Suprapubic skin (tissue), 4 donors: Measurements from ENCODE around the gene KREMEN1. TPM values are rescaled to one million over a fixed set of nuclear protein-coding genes. Genes with fewer than 3 reads are reported as not detected.
A peak's percentile ranks its signal among the peaks of the same experiment; 100 is the strongest.

Experiments
- DNase-seq, 2 donors: peaks; one replicate each; pipeline ENCODE4 v3.0.0-alpha.2; 2019; ENCODE audit warnings: low spot score in 2 of 2
- H3K27ac ChIP-seq: fragments of 200-600 bp; sonication (generic); one replicate; pipeline ENCODE4 v1.5.1; 2019
- H3K27me3 ChIP-seq: fragments of 200-600 bp; sonication (generic); one replicate; pipeline ENCODE4 v1.5.1; 2019
- H3K36me3 ChIP-seq: fragments of 200-600 bp; sonication (generic); one replicate; pipeline ENCODE4 v1.5.1; 2019
- H3K4me1 ChIP-seq: fragments of 200-600 bp; sonication (generic); one replicate; pipeline ENCODE4 v1.5.1; 2019
- H3K4me3 ChIP-seq: fragments of 200-600 bp; sonication (generic); one replicate; pipeline ENCODE4 v1.5.1; 2019; ENCODE audit warnings: mild to moderate bottlenecking
- H3K9me3 ChIP-seq: fragments of 200-600 bp; sonication (generic); one replicate; pipeline ENCODE4 v1.5.1; 2019
- CTCF ChIP-seq, 2 donors: fragments of 200-600 bp in 1 of 2; fragments of 450-650 bp in 1 of 2; sonication (generic) in 1 of 2; IDR thresholded peaks; one replicate each; pipeline ENCODE4 v1.5.1; 2016 to 2019; ENCODE audit warnings: antibody characterized with exemption in 2 of 2, mild to moderate bottlenecking in 1 of 2, moderate library complexity in 1 of 2
- EP300 ChIP-seq: sonication (generic); formaldehyde crosslinking; IDR thresholded peaks from one replicate; pipeline ENCODE4 v1.6.1; 2017; ENCODE audit warnings: antibody characterized with exemption
- POLR2A ChIP-seq, 2 donors: fragments of 450-650 bp; IDR thresholded peaks; one replicate each; pipeline ENCODE4 v1.6.1; 2017; ENCODE audit warnings: antibody characterized with exemption in 2 of 2, mild to moderate bottlenecking in 2 of 2, moderate library complexity in 2 of 2
- POLR2AphosphoS5 ChIP-seq, 3 donors: sonication (generic); formaldehyde crosslinking; IDR thresholded peaks; one replicate each; pipeline ENCODE4 v1.6.1; 2017; ENCODE audit warnings: antibody characterized with exemption in 3 of 3
- WGBS: methylation state at CpG from one replicate; pipeline ENCODE4 v1.1.5; 2018; 5-methylcytosine and 5-hydroxymethylcytosine counted together
- total RNA-seq, 4 donors: library from RNA; depleted of rRNA; stranded (reverse); fragments of >200 nt; gene quantifications; one replicate each; pipeline ENCODE4 v1.1.0, GENCODE V29; 2016

Gene KREMEN1
- total RNA-seq, 4 donors from 2014 or later: 51.6 to 71.1 (median 60.9) TPM

- Histone ChIP-seq H3K4me3 (no peak overlapping the region), H3K36me3 (no peaks in the 10 kb centered on the region), H3K27ac (no peak overlapping the region), H3K9me3 (no peaks in the 10 kb centered on the region), H3K4me1 (peaks cover 3% of the 10 kb centered on the region), H3K27me3 (no peaks in the 10 kb centered on the region)
- WGBS: 86% methylated on average over 12 of the region's 12 CpGs
- no peak for TF ChIP-seq POLR2AphosphoS5 (IDR thresholded peaks at IDR 0.05)
- peak in 1 of 2 donors; percentile 18 for DNase-seq
Measured at GRCh38 chr22:29060251-29060869, 12.5 kb upstream of the KREMEN1 start.

GRCh38 chr22:29060931-29061330, 11.9 kb upstream of the KREMEN1 start:
- H3K4me3 ChIP-seq: no peak overlapping the region
- peaks cover 3% of the 10 kb centered on the region for H3K4me1 ChIP-seq
- H3K36me3 ChIP-seq: no peaks in the 10 kb centered on the region
- 76% methylated on average over 7 of the region's 7 CpGs for WGBS
- no peaks in the 10 kb centered on the region for H3K27me3 ChIP-seq
- no peaks in the 10 kb centered on the region for H3K9me3 ChIP-seq
- no peak for TF ChIP-seq EP300
- no peak for TF ChIP-seq CTCF (IDR thresholded peaks at IDR 0.05)
- no peak for TF ChIP-seq POLR2A (IDR thresholded peaks at IDR 0.05)
- no peak for TF ChIP-seq POLR2AphosphoS5 (IDR thresholded peaks at IDR 0.05)
- DNase-seq: peak in 1 of 2 donors; percentile 22
- H3K27ac ChIP-seq: no peak overlapping the region

- no peak within 1 kb of the TSS for H3K27ac ChIP-seq
- H3K36me3 ChIP-seq: no peaks in the 10 kb centered on the region
- peaks cover 3% of the 10 kb centered on the region for H3K4me1 ChIP-seq
- H3K9me3 ChIP-seq: no peaks in the 10 kb centered on the region
- DNase-seq: no peak
- no peak within 1 kb of the TSS for H3K4me3 ChIP-seq
- TF ChIP-seq POLR2A (IDR thresholded peaks at IDR 0.05) (no peak), CTCF (IDR thresholded peaks at IDR 0.05) (no peak), EP300 (no peak), POLR2AphosphoS5 (IDR thresholded peaks at IDR 0.05) (no peak)
- WGBS: 72% methylated on average over 2 of the region's 2 CpGs
- H3K27me3 ChIP-seq: no peaks in the 10 kb centered on the region
Measured at GRCh38 chr22:29061773-29062172, 11.1 kb upstream of the KREMEN1 start, which contains the start of gene C22orf31. TSS of gene C22orf31 (minus strand) at chr22:29061831. CDS start at chr22:29061792, 39 bp downstream.

- no peaks in the 10 kb centered on the region for H3K27me3 ChIP-seq
- peaks cover 6% of the 10 kb centered on the region for H3K4me1 ChIP-seq
- no peak overlapping the region for H3K4me3 ChIP-seq
- H3K9me3 ChIP-seq: no peaks in the 10 kb centered on the region
- no peak overlapping the region for H3K27ac ChIP-seq
- DNase-seq: peak in 1 of 2 donors; percentile 17
- 55% methylated on average over 8 of the region's 8 CpGs for WGBS
- TF ChIP-seq EP300: no peak
- TF ChIP-seq POLR2AphosphoS5 (IDR thresholded peaks at IDR 0.05): no peak
- no peak for TF ChIP-seq POLR2A (IDR thresholded peaks at IDR 0.05)
- no peak for TF ChIP-seq CTCF (IDR thresholded peaks at IDR 0.05)
- H3K36me3 ChIP-seq: no peaks in the 10 kb centered on the region
Measured at GRCh38 chr22:29062286-29062821, 10.5 kb upstream of the KREMEN1 start.

- 36% methylated on average over 7 of the region's 7 CpGs for WGBS
- no peak overlapping the region for H3K27ac ChIP-seq
- TF ChIP-seq POLR2AphosphoS5 (IDR thresholded peaks at IDR 0.05) (no peak), CTCF (IDR thresholded peaks at IDR 0.05) (no peak), EP300 (no peak), POLR2A (IDR thresholded peaks at IDR 0.05) (no peak)
- no peak overlapping the region for H3K4me3 ChIP-seq
- DNase-seq: peak in 1 of 2 donors; percentile 5
- H3K27me3 ChIP-seq: no peaks in the 10 kb centered on the region
- H3K36me3 ChIP-seq: no peaks in the 10 kb centered on the region
- H3K4me1 ChIP-seq: peaks cover 7% of the 10 kb centered on the region
- H3K9me3 ChIP-seq: no peaks in the 10 kb centered on the region
Measured at GRCh38 chr22:29065468-29066190, 7.2 kb upstream of the KREMEN1 start.
